Nephron (organoid): ENCODE results near the gene TRIP11.
A peak's percentile ranks its signal among the peaks of the same experiment; 100 is the strongest.

Source experiments
- H3K27ac Mint-ChIP-seq, 3 experiments: 2 replicates each; pipeline ENCODE4 v1.8.0; 2020; ENCODE audit warnings: mixed read lengths in 3 of 3, mild to moderate bottlenecking in 2 of 3, moderate library complexity in 1 of 3
- H3K27me3 Mint-ChIP-seq: 2 replicates; pipeline ENCODE4 v1.8.0; 2021; ENCODE audit warnings: low read depth, mild to moderate bottlenecking, moderate library complexity, mixed read lengths
- H3K36me3 Mint-ChIP-seq: 2 replicates; pipeline ENCODE4 v1.8.0; 2020; ENCODE audit warnings: low read depth, mixed read lengths
- H3K4me1 Mint-ChIP-seq: 2 replicates; pipeline ENCODE4 v1.8.0; 2020; ENCODE audit warnings: mixed read lengths
- H3K4me3 Mint-ChIP-seq, 3 experiments: 2 replicates each; pipeline ENCODE4 v1.8.0; 2020; ENCODE audit warnings: mild to moderate bottlenecking in 3 of 3, mixed read lengths in 3 of 3, moderate library complexity in 2 of 3
- H3K9me3 Mint-ChIP-seq: 2 replicates; pipeline ENCODE4 v1.8.0; 2020; ENCODE audit warnings: mixed read lengths
- TF ChIP-seq, protein P1 (sequence below), 3 experiments: fragments of 200-600 bp; sonication (generic); IDR thresholded peaks; one replicate each; pipeline ENCODE4 v1.5.0; 2021; ENCODE audit warnings: antibody characterized with exemption in 3 of 3; ENCODE audit not compliant: unreplicated experiment in 3 of 3

TRIP11 gene

DNA sequence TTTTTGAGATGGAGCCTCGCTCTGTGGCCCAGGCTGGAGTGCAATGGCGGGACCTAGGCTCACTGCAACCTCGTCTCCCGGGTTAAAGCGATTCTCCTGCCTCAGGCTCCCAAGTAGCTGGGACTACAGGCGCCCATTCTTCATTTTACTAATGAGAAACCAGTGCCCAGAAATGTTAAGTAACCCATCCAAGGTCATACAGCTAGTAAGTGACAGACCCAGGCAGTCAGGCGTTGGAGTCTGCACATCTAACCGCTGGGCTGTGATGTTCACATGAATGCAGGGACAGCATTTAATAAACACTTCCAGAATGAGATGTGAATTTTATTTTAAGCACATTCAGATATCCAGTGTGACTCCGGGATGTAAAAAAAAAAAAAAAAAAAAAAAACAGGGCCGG lies 1.3 kb upstream of the TRIP11 start:
- Mint-ChIP-seq H3K36me3 (peaks cover 8% of the 10 kb centered on the region), H3K4me1 (peaks cover 34% of the 10 kb centered on the region), H3K27ac (peak overlapping the region in 2 of 3 experiments; percentile 100), H3K9me3 (no peaks in the 10 kb centered on the region), H3K27me3 (no peaks in the 10 kb centered on the region), H3K4me3 (peak overlapping the region in 1 of 3 experiments; percentile 35)
- TF ChIP-seq, protein P1, sequence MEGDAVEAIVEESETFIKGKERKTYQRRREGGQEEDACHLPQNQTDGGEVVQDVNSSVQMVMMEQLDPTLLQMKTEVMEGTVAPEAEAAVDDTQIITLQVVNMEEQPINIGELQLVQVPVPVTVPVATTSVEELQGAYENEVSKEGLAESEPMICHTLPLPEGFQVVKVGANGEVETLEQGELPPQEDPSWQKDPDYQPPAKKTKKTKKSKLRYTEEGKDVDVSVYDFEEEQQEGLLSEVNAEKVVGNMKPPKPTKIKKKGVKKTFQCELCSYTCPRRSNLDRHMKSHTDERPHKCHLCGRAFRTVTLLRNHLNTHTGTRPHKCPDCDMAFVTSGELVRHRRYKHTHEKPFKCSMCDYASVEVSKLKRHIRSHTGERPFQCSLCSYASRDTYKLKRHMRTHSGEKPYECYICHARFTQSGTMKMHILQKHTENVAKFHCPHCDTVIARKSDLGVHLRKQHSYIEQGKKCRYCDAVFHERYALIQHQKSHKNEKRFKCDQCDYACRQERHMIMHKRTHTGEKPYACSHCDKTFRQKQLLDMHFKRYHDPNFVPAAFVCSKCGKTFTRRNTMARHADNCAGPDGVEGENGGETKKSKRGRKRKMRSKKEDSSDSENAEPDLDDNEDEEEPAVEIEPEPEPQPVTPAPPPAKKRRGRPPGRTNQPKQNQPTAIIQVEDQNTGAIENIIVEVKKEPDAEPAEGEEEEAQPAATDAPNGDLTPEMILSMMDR (IDR thresholded peaks at IDR 0.05; ENCODE audit: unreplicated experiment in 3 of 3): no peak

DNA sequence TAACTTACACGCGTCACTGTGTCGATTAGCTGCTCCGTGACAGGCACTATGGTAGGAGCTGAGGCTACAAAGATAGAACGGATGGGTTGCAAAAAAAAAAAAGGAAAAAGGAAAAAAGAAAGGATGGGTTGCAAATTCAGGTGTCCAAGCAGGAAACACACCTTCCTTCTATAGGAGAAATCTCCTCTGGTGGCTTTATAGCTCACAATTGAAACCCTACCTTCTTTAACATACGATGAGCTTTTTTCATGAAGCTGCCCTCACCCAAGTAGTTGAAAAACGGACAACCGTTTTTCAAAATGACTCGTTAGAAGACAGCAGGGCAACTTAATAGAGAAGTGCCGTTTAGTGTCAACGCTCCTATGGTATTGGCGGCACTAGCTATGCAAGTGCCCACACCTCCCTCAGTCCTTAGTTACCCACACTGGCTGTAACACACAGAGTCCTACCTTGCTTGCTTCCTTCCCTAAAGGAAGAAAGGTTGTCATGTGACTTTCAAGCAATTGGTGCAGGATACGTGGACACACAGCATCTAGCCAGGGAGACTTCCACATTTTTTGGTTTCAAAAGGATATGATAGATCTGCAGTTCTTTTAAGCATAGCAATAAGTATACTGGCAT lies 682 bp upstream of the TRIP11 start:
- TF ChIP-seq, protein P1 (IDR thresholded peaks at IDR 0.05; ENCODE audit: unreplicated experiment in 3 of 3): no peak
- Mint-ChIP-seq H3K36me3 (peaks cover 8% of the 10 kb centered on the region), H3K27ac (peak overlapping the region; percentile 100), H3K4me3 (peak overlapping the region; percentile 93 to 97 (median 96)), H3K9me3 (no peaks in the 10 kb centered on the region), H3K27me3 (no peaks in the 10 kb centered on the region), H3K4me1 (peaks cover 34% of the 10 kb centered on the region)

DNA sequence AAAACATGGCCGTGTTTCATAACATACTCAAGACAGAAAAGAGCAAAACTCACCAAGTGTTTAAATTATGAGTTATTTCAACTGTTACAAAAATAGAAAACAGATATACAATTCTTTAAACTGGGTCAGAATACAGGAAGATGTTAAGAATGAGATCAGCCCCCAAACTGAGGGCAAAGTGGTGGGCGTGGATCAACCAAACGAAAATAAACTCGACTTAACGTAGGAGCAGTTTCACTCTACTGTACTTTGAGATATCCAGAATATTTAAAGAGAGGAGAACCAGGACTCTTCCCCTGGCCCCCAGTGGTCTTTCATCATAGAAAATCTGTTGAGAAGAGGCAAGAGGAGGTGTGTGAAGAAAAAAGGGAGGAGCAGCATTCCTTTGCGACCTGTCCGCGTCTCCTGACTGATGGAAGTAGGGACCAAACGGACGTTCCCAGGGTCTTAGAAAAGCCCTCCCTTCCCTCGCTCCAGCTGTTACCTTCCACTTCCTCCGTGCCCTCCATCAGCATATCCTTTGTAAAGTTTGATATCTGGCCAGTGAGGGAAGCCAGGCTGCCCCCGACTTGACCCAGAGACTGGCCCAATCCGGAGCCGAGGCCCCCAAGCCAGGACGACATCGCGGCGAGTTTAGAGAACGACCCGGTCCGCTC lies 668 bp downstream of the TRIP11 start:
- Mint-ChIP-seq H3K4me1 (peaks cover 34% of the 10 kb centered on the region), H3K4me3 (peak overlapping the region; percentile 93 to 97 (median 96)), H3K36me3 (peaks cover 8% of the 10 kb centered on the region), H3K9me3 (no peaks in the 10 kb centered on the region), H3K27ac (peak overlapping the region; percentile 100), H3K27me3 (no peaks in the 10 kb centered on the region)
- TF ChIP-seq, protein P1 (IDR thresholded peaks at IDR 0.05; ENCODE audit: unreplicated experiment in 3 of 3): no peak

DNA sequence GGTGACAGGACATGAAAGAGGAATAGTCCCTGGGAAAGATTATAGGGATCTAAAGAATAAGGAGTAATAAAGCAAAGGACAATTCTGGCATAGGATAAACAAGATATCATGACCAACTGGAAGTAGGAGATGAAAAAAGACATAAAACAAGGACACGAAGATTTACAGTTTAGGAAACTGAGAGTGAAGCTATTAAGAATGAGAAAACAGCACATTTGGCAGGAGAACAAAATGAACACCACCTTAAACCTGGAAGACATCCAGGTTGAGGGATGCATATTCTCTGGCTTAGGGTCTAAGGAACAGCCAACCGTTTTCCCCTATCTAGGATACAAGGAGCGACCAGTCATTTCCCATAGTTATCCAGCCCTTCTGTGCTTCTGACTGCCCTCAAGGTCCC lies 1.9 kb downstream of the TRIP11 start:
- Mint-ChIP-seq H3K27me3 (no peaks in the 10 kb centered on the region), H3K4me1 (peaks cover 41% of the 10 kb centered on the region), H3K4me3 (peak overlapping the region; percentile 93 to 97 (median 96)), H3K36me3 (peaks cover 17% of the 10 kb centered on the region), H3K27ac (peak overlapping the region; percentile 47 to 100 (median 100)), H3K9me3 (no peaks in the 10 kb centered on the region)
- TF ChIP-seq, protein P1 (IDR thresholded peaks at IDR 0.05; ENCODE audit: unreplicated experiment in 3 of 3): no peak

DNA sequence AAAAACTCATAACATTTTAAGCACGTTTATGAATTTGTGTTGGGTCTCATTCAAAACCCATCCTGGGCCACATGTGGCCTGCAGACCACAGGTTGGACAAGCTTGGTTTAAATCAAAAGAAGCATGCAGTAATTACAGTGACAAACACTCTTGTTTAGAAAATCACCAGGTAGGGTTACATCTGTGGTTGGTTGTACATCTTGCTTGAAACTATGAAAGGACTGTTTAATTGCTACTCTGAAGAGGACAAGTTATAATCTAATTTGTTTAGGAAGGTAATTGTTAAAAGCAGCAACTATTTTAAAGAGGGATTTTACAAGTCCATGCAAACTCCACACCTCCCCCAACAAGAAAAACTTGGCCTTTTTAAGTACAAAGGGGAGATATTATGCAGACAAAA lies 4.0 kb downstream of the TRIP11 start:
- H3K4me3 Mint-ChIP-seq: peak overlapping the region in 2 of 3 experiments; percentile 14 to 97
- peaks cover 32% of the 10 kb centered on the region for H3K36me3 Mint-ChIP-seq
- H3K27ac Mint-ChIP-seq: no peak overlapping the region
- no peaks in the 10 kb centered on the region for H3K27me3 Mint-ChIP-seq
- peaks cover 41% of the 10 kb centered on the region for H3K4me1 Mint-ChIP-seq
- TF ChIP-seq, protein P1 (IDR thresholded peaks at IDR 0.05; ENCODE audit: unreplicated experiment in 3 of 3): no peak
- no peaks in the 10 kb centered on the region for H3K9me3 Mint-ChIP-seq
